ENCODE results near the gene RDX.

DNA sequence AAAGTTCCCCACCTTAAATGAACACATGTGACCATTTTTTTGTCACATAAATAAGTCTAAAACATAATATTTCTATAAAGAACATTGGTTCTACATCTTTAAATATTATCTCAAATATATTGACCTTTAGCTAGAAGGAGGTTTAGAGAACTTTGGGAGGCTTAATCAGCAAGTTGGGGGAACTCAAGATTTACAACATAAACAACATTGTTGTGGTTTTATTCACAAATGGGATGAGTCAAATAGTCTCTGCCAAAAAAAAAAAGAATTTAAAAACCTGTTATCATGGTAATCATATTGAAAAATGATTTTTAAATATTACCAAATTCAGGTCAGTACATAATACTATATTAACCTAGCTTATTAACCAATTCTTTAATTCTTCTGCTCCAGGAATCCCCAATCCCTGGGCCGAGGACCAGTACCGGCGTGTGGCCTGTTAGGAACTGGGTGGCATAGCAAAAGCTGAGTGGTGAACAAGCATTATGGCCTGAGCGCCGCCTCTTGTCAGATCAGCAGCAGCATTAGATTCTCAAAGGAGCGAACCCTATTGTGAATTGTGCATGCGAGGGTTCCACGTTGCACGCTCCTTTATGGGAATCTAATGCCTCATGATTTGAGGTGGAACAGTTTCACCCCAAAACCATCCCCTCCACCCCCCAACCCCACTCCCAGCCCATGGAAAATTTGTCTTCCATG lies 98.2 kb downstream of the RDX start:
- TF ChIP-seq, protein P1, sequence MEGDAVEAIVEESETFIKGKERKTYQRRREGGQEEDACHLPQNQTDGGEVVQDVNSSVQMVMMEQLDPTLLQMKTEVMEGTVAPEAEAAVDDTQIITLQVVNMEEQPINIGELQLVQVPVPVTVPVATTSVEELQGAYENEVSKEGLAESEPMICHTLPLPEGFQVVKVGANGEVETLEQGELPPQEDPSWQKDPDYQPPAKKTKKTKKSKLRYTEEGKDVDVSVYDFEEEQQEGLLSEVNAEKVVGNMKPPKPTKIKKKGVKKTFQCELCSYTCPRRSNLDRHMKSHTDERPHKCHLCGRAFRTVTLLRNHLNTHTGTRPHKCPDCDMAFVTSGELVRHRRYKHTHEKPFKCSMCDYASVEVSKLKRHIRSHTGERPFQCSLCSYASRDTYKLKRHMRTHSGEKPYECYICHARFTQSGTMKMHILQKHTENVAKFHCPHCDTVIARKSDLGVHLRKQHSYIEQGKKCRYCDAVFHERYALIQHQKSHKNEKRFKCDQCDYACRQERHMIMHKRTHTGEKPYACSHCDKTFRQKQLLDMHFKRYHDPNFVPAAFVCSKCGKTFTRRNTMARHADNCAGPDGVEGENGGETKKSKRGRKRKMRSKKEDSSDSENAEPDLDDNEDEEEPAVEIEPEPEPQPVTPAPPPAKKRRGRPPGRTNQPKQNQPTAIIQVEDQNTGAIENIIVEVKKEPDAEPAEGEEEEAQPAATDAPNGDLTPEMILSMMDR (IDR thresholded peaks at IDR 0.05; ENCODE audit: insufficient read depth, low read depth, low read length): no peak
- TF ChIP-seq EZH2 (IDR thresholded peaks at IDR 0.05; ENCODE audit: insufficient read depth, low read length): no peak

Data from astrocyte (in vitro differentiated cells and primary cell).